DOHH2 (cell line): ENCODE data around the gene LCP2.
"Not testable (repeated sequence)": the region's sequence is repeated elsewhere in the genome, so short reads cannot be mapped to it uniquely, and the experiment has no call there.

ENCODE experiments used
- CTCF ChIP-seq: fragments of 200-600 bp; sonication (generic); IDR thresholded peaks from one replicate; pipeline ENCODE4 v1.5.1; 2014; ENCODE audit warnings: antibody characterized with exemption, mild to moderate bottlenecking, low read depth, low read length; ENCODE audit not compliant: poor library complexity, severe bottlenecking
- EZH2phosphoT487 ChIP-seq: fragments of 200-600 bp; sonication (generic); IDR thresholded peaks from 2 replicates; pipeline ENCODE4 v1.6.1; 2017; ENCODE audit warnings: borderline replicate concordance, mild to moderate bottlenecking, antibody characterized with exemption, low read length, moderate library complexity, mixed read lengths

- not testable (repeated sequence) for TF ChIP-seq CTCF, EZH2phosphoT487
These were observed 52.1 kb downstream of the LCP2 start for GRCh38 chr5:170245436-170245835.
